RCC 7860 (cell line): ENCODE data around the gene CCDC85C.

Experiments
- DNase-seq: peaks from one replicate; pipeline ENCODE4 v3.0.0-alpha.2; 2015; ENCODE audit warnings: low spot score
- FAIRE-seq: peaks from 2 replicates; lab custom pipeline; 2012; peaks lifted over from hg19 to GRCh38; lab: Jason Lieb, UNC

Gene CCDC85C

GRCh38 chr14:99516156-99516870 lies 87.7 kb downstream of the CCDC85C start:
- FAIRE-seq (no peak), DNase-seq (no peak)

GRCh38 chr14:99515301-99516155 lies 88.5 kb downstream of the CCDC85C start:
- DNase-seq (no peak), FAIRE-seq (no peak)

GRCh38 chr14:99514552-99515300 lies 89.3 kb downstream of the CCDC85C start:
- no peak for FAIRE-seq
- no peak for DNase-seq

GRCh38 chr14:99513946-99514551 lies 90.0 kb downstream of the CCDC85C start:
- DNase-seq (no peak), FAIRE-seq (no peak)

GRCh38 chr14:99513183-99513694 lies 90.8 kb downstream of the CCDC85C start:
- DNase-seq: no peak
- no peak for FAIRE-seq

- DNase-seq: no peak
- FAIRE-seq: no peak
Observed at GRCh38 chr14:99512571-99513182, 91.3 kb downstream of the CCDC85C start.

- DNase-seq (no peak), FAIRE-seq (no peak)
Observed at GRCh38 chr14:99512110-99512449, 91.9 kb downstream of the CCDC85C start.

GRCh38 chr14:99511421-99512109 lies 92.4 kb downstream of the CCDC85C start:
- FAIRE-seq (no peak), DNase-seq (no peak)

- FAIRE-seq (no peak), DNase-seq (no peak)
Observed at GRCh38 chr14:99510556-99511139, 93.4 kb downstream of the CCDC85C start.

GRCh38 chr14:99509871-99510555 lies 94.0 kb downstream of the CCDC85C start:
- FAIRE-seq (no peak), DNase-seq (no peak)

GRCh38 chr14:99508896-99509629 lies 94.9 kb downstream of the CCDC85C start:
- FAIRE-seq (no peak), DNase-seq (no peak)

GRCh38 chr14:99507860-99508640 lies 96.0 kb downstream of the CCDC85C start:
- FAIRE-seq: no peak
- no peak for DNase-seq

- DNase-seq: no peak
- FAIRE-seq: no peak
Observed at GRCh38 chr14:99506276-99506675, 97.7 kb downstream of the CCDC85C start.

GRCh38 chr14:99505089-99505488 lies 98.9 kb downstream of the CCDC85C start:
- no peak for DNase-seq
- no peak for FAIRE-seq

- DNase-seq (no peak), FAIRE-seq (no peak)
Observed at GRCh38 chr14:99503848-99504453, 100.1 kb downstream of the CCDC85C start.

- no peak for FAIRE-seq
Observed at GRCh38 chr14:99502989-99503421, 101.0 kb downstream of the CCDC85C start.

GRCh38 chr14:99497894-99498293 lies 106.1 kb downstream of the CCDC85C start:
- no peak for FAIRE-seq
- DNase-seq: no peak

More at GRCh38 chr14:99502989-99503421, 101.0 kb downstream of the CCDC85C start:
- no peak for DNase-seq
